GM12875 (cell line): ENCODE data around the gene ZNF444.
A peak's percentile ranks its signal among the peaks of the same experiment; 100 is the strongest.
"Not testable (repeated sequence)": the region's sequence is repeated elsewhere in the genome, so short reads cannot be mapped to it uniquely, and the experiment has no call there.

ENCODE experiments used
- H3K4me3 ChIP-seq: one replicate; pipeline ENCODE4 v1.5.1; 2011; ENCODE audit warnings: low read depth, low read length, control low read depth
- CTCF ChIP-seq: IDR thresholded peaks from 2 replicates; pipeline ENCODE4 v1.5.1; 2011; ENCODE audit warnings: low read depth, mild to moderate bottlenecking, control low read depth, inconsistent platforms, low read length, moderate library complexity, borderline replicate concordance; ENCODE audit not compliant: insufficient read depth

The ZNF444 gene

GRCh38 chr19:56189785-56190184 lies 48.7 kb downstream of the ZNF444 start:
- TF ChIP-seq CTCF = peak; percentile 2; the same call in 1 of the 2 replicates

GRCh38 chr19:56191115-56191514 lies 50.0 kb downstream of the ZNF444 start:
- no peak overlapping the region for H3K4me3 ChIP-seq
- 0 out of 2 replicates have a peak, but pooled peaks have one; percentile 1 for TF ChIP-seq CTCF

More at GRCh38 chr19:56189785-56190184, 48.7 kb downstream of the ZNF444 start:
- H3K4me3 ChIP-seq = no peak overlapping the region

GRCh38 chr19:56191711-56192110 lies 50.6 kb downstream of the ZNF444 start:
- TF ChIP-seq CTCF = no peak
- H3K4me3 ChIP-seq = no peak overlapping the region

DNA sequence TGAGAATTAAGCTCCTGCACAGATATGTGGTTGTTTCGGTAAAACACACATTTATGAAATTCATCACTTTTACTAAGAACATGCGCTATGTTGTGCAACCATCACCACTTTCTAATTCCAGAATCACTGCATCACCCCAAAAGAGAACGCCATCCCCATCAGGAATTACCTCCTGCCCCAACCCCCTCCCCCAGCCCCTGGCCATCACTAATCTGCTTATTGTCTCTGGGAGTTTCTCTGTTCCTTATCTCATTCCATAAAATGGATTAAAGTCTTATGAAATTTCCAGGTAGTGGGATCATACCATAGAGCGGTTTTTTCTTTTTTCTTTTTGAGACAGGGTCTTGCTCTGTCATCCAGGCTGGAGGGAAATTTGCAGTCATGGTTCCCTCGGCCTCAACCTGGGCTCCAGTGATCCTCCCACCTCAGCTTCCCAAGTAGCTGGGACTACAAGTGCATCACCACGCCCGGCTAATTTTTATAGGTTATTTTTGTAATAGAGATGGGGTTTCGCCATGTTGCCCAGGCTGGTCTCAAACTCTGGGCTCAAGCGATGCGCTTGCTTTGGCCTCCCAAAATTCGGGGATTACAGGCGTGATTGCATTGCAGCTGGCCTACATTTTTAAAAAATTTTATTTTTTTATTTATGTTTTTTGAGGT lies 53.0 kb downstream of the ZNF444 start:
- H3K4me3 ChIP-seq = no peak overlapping the region
- no peak for TF ChIP-seq CTCF

- H3K4me3 ChIP-seq = not testable (repeated sequence)
These were observed 56.6 kb downstream of the ZNF444 start, which contains the start of gene ZSCAN5B for GRCh38 chr19:56197646-56198045. Gene ZSCAN5B (minus strand): TSS chr19:56197783. CDS start chr19:56193052, 4,731 bp downstream.

DNA sequence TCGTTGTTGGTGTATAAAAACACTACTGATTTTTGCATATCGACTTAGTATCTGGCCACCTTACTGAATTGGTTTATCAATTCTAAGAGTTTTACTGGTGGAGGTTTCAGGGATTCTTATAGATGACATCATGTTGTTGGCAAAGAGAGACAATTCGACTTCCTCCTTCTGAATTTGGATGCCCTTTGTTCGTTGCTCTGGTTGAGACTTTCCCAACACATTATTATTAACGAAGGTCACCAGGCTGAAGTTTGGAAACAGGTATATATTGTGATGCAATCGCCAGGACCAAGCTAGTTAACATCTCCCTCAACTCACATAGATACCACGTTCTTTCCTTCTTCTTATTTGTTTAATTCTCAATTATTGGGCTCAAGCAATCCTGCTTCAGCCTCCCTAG lies 58.6 kb downstream of the ZNF444 start:
- TF ChIP-seq CTCF = no peak
- no peak overlapping the region for H3K4me3 ChIP-seq

DNA sequence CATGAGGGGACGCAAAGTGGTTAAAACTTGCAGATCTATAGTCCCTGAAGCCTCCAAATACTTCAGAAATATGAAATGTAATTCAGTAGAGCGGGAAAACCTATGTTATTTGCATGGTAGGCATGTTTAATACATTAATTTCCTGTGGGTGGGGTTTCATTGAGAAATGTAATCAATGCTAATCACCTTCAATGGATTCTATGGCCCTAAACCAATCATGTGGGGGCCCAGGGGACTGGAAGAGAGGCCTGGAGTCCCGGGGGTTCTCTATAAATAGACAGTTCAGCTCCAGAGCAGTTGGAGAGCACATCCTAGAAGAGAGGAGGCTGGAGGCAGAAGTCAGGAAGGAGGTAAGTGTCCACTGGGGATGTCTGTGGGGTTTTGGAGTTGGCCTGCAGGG lies 60.9 kb downstream of the ZNF444 start, which contains the start of gene ZSCAN5C:
ZSCAN5C (plus strand) TSS at position 301 of the 400 bp plus-strand sequence. CDS start 3,641 bp downstream, outside the sequence.
- TF ChIP-seq CTCF = no peak
- H3K4me3 ChIP-seq = no peak within 1 kb of the TSS

- not testable (repeated sequence) for H3K4me3 ChIP-seq
These were observed 66.5 kb downstream of the ZNF444 start for GRCh38 chr19:56207581-56207980.
